Limb (tissue), 2 donors: ENCODE results near the gene PAAF1.

Experiments
- DNase-seq, 2 donors: peaks; one replicate each; pipeline ENCODE4 v3.0.0-alpha.2; 2016; ENCODE audit errors: extremely low spot score in 2 of 2

Gene PAAF1

GRCh38 chr11:73971175-73971719 is 94.4 kb downstream of the PAAF1 start:
- DNase-seq: no peak

- no peak for DNase-seq
Observed at GRCh38 chr11:73972187-73972586, 95.4 kb downstream of the PAAF1 start.

GRCh38 chr11:73972620-73973449 is 96.0 kb downstream of the PAAF1 start:
- DNase-seq: no peak

GRCh38 chr11:73974604-73975478 is 98.0 kb downstream of the PAAF1 start:
- DNase-seq: no peak

- DNase-seq: no peak
Observed at GRCh38 chr11:73975479-73975757, 98.6 kb downstream of the PAAF1 start.

GRCh38 chr11:73976451-73977151 is 99.8 kb downstream of the PAAF1 start:
- no peak for DNase-seq

- DNase-seq: no peak
Observed at GRCh38 chr11:73977856-73978519, 101.2 kb downstream of the PAAF1 start.

- no peak for DNase-seq
Observed at GRCh38 chr11:73978576-73979086, 101.8 kb downstream of the PAAF1 start.

- DNase-seq: no peak
Observed at GRCh38 chr11:73980001-73980961, 103.5 kb downstream of the PAAF1 start.
